Upper lobe of right lung (tissue), 1 donor: Measurements from ENCODE around the gene IL11RA. TPM values are rescaled to one million over a fixed set of nuclear protein-coding genes. Genes with fewer than 3 reads are reported as not detected.
A peak's percentile ranks its signal among the peaks of the same experiment; 100 is the strongest.

ENCODE experiments used
- ATAC-seq: fragments of 200-7000 bp; cut with Tn5 transposase; one replicate; pipeline ENCODE4 v1.9.1; 2020; ENCODE audit warnings: mild to moderate bottlenecking, moderate library complexity
- DNase-seq: peaks from one replicate; pipeline ENCODE4 v3.0.0-alpha.2; 2020
- H3K27ac ChIP-seq: fragments of 200-600 bp; one replicate; pipeline ENCODE4 v1.8.0; 2022
- H3K27me3 ChIP-seq: fragments of 200-600 bp; one replicate; pipeline ENCODE4 v1.8.0; 2022; ENCODE audit warnings: mild to moderate bottlenecking
- H3K36me3 ChIP-seq: fragments of 200-600 bp; one replicate; pipeline ENCODE4 v1.8.0; 2022
- H3K4me1 ChIP-seq: fragments of 200-600 bp; one replicate; pipeline ENCODE4 v1.8.0; 2022
- H3K4me3 ChIP-seq: fragments of 200-600 bp; one replicate; pipeline ENCODE4 v1.8.0; 2022; ENCODE audit warnings: mild to moderate bottlenecking
- H3K9me3 ChIP-seq: fragments of 200-600 bp; one replicate; pipeline ENCODE4 v1.8.0; 2022
- CTCF ChIP-seq: fragments of 200-600 bp; IDR thresholded peaks from one replicate; pipeline ENCODE4 v1.8.0; 2022; ENCODE audit warnings: antibody characterized with exemption
- intact Hi-C: fragments of 100-400 bp; cut with DNase I; formaldehyde crosslinking; loops from one replicate; pipeline ENCODE4 v1.11.0; 2022
- total RNA-seq: library from RNA; stranded (reverse); fragmentation: NEBNext Ultra II Directional; extraction: Animal tissue kit (Norgen Biotek cat#: 25700); gene quantifications from one replicate; pipeline ENCODE4 v1.2.1, GENCODE V29; 2021
- donor health status: DM: no; HTN: yes; CAD: no; lungs with severe emphysema.

Gene IL11RA
- total RNA-seq, 1 donor from 2014 or later: 18.7 TPM

GRCh38 chr9:34610434-34611206 is 41.4 kb upstream of the IL11RA start:
- DNase-seq (no peak), ATAC-seq (no peak)
- Histone ChIP-seq H3K4me3 (no peak overlapping the region), H3K9me3 (no peaks in the 10 kb centered on the region), H3K27me3 (no peaks in the 10 kb centered on the region), H3K36me3 (peaks cover 16% of the 10 kb centered on the region), H3K27ac (no peak overlapping the region), H3K4me1 (peaks cover 5% of the 10 kb centered on the region)
- intact Hi-C loops: no loop called here
- TF ChIP-seq CTCF: no peak

GRCh38 chr9:34611251-34611810 is 40.7 kb upstream of the IL11RA start:
- peak overlapping the region; percentile 87 for H3K27ac ChIP-seq
- DNase-seq (no peak), ATAC-seq (peak; percentile 7)
- TF ChIP-seq CTCF: no peak
- H3K9me3 ChIP-seq: no peaks in the 10 kb centered on the region
- H3K27me3 ChIP-seq: no peaks in the 10 kb centered on the region
- peak overlapping the region; percentile 87 for H3K4me3 ChIP-seq
- H3K4me1 ChIP-seq: peaks cover 5% of the 10 kb centered on the region
- H3K36me3 ChIP-seq: peaks cover 17% of the 10 kb centered on the region
- intact Hi-C loops: no loop called here

GRCh38 chr9:34611811-34612787 is 39.9 kb upstream of the IL11RA start, which contains the start of gene RPP25L:
Gene RPP25L, minus strand, starts transcription at chr9:34612097. Its CDS starts 801 bp downstream, at chr9:34611296.
- ATAC-seq: peak; percentile 97
- Histone ChIP-seq H3K4me1 (peaks cover 5% of the 10 kb centered on the region), H3K9me3 (no peaks in the 10 kb centered on the region), H3K27ac (peak within 1 kb of the TSS; percentile 87), H3K27me3 (no peaks in the 10 kb centered on the region), H3K36me3 (peaks cover 25% of the 10 kb centered on the region), H3K4me3 (peak within 1 kb of the TSS; percentile 87)
- peak; percentile 93 for DNase-seq
- intact Hi-C loops: no loop called here
- TF ChIP-seq CTCF: no peak

- Histone ChIP-seq H3K4me1 (peaks cover 5% of the 10 kb centered on the region), H3K36me3 (peaks cover 33% of the 10 kb centered on the region), H3K9me3 (no peaks in the 10 kb centered on the region), H3K4me3 (peak overlapping the region; percentile 87), H3K27ac (peak overlapping the region; percentile 43), H3K27me3 (no peaks in the 10 kb centered on the region)
- ATAC-seq: peak; percentile 78
- intact Hi-C loops: no loop called here
- peak; percentile 83 for DNase-seq
- peak; percentile 91 for TF ChIP-seq CTCF
Observed at GRCh38 chr9:34612788-34613390, 39.1 kb upstream of the IL11RA start.

GRCh38 chr9:34615132-34615531 is 36.9 kb upstream of the IL11RA start:
- H3K9me3 ChIP-seq: no peaks in the 10 kb centered on the region
- no peak overlapping the region for H3K4me3 ChIP-seq
- H3K27me3 ChIP-seq: no peaks in the 10 kb centered on the region
- H3K36me3 ChIP-seq: peaks cover 44% of the 10 kb centered on the region
- intact Hi-C loops: no loop called here
- no peak for ATAC-seq
- H3K27ac ChIP-seq: no peak overlapping the region
- TF ChIP-seq CTCF: no peak
- no peak for DNase-seq
- peaks cover 14% of the 10 kb centered on the region for H3K4me1 ChIP-seq
